ENCODE results near the gene MAB21L3.

MAB21L3 gene

DNA sequence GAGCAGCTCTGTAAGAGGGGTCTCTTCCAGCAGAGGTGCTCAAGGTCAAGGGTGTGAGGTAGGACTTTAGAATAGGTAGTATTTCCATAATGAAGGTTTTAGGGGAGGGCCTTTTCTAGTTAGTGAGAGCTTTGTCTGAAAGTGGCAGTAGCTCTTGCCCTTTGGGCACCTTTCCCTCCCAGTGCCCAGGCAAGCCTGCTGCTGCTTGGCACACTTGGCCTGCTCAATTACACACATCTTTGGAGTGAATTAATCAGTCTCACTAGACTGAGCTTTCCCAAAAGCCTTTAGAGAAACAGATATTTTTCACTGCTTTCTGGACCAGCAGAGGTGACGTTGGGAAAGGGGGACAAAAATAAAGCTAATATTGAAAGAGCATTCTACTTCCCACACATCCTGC, 48.0 kb downstream of the MAB21L3 start:
- H3K4me3 ChIP-seq (ENCODE audit: control insufficient read depth, low read depth, low read length), result no peak overlapping the region
- TF ChIP-seq, protein P1, sequence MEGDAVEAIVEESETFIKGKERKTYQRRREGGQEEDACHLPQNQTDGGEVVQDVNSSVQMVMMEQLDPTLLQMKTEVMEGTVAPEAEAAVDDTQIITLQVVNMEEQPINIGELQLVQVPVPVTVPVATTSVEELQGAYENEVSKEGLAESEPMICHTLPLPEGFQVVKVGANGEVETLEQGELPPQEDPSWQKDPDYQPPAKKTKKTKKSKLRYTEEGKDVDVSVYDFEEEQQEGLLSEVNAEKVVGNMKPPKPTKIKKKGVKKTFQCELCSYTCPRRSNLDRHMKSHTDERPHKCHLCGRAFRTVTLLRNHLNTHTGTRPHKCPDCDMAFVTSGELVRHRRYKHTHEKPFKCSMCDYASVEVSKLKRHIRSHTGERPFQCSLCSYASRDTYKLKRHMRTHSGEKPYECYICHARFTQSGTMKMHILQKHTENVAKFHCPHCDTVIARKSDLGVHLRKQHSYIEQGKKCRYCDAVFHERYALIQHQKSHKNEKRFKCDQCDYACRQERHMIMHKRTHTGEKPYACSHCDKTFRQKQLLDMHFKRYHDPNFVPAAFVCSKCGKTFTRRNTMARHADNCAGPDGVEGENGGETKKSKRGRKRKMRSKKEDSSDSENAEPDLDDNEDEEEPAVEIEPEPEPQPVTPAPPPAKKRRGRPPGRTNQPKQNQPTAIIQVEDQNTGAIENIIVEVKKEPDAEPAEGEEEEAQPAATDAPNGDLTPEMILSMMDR (IDR thresholded peaks at IDR 0.05; ENCODE audit: control insufficient read depth, insufficient read depth, low read depth, low read length, missing control alignments), result no peak
- no peak for DNase-seq (ENCODE audit: low read depth)

DNA sequence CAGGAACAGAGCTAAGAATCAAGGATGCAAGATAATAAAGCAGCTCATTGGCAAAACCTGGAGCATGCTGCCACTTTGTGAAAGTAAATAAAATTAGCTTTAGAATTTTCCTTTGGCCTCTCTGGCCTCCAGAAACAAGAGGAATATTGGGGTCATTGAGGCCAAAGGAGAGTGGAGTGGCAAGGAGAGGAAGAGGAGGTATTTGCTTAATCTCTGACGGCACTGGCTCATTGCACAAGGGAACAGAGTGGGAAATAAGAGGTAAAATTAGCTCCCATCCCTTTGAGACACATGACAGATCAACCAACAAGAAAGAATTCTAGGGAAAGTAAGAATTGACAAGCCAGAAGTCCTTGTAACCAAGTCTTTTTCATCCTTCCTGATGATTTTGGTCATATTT, 48.4 kb downstream of the MAB21L3 start:
- TF ChIP-seq, protein P1 (IDR thresholded peaks at IDR 0.05; ENCODE audit: control insufficient read depth, insufficient read depth, low read depth, low read length, missing control alignments), result no peak
- no peak for DNase-seq (ENCODE audit: low read depth)
- H3K4me3 ChIP-seq (ENCODE audit: control insufficient read depth, low read depth, low read length), result no peak overlapping the region

DNA sequence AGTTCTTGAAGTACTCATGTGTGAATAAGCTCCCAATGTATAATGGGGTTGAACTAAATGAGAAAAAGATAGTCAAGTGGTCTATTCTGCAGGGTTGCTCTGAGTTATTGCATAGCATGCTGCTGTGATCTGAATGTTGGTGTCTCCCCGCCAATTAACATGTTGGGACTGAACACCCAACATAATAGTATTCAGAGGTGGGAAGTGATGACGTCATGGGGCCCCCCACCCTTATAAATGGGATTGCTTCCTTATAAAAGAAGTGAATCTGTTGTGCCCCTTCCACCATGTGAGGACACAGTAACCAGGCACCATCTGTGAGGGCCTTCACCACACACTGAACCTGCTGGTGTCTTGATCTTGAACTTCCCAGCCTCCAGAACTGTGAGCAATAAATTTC, 50.2 kb downstream of the MAB21L3 start:
- no peak overlapping the region for H3K4me3 ChIP-seq (ENCODE audit: control insufficient read depth, low read depth, low read length)
- DNase-seq (ENCODE audit: low read depth), result no peak
- TF ChIP-seq, protein P1 (IDR thresholded peaks at IDR 0.05; ENCODE audit: control insufficient read depth, insufficient read depth, low read depth, low read length, missing control alignments), result no peak

DNA sequence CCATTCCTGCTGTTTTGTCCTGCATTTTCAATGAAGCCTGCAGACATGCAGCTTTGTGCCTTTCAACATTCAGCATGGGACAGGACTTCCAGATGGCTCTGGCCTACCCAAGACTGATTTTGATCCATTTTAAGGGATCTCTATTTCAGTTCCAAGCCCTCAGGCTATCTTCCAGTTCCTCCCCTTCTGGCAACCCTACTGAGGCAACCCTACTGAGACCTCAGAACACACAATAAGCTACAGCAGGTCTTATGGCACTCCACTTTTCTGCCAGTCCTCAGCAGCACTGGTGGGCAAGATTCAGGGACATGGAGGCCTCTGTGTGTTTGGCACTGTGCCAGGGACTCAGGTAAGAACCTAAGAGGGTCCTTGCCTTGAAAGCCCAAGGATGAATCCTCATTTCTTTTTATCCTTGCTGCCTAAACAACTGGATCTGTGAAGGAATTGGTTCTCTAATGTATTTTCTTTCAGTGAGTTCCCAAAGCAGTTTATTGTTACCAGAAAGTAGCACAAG, 50.7 kb downstream of the MAB21L3 start:
- H3K4me3 ChIP-seq (ENCODE audit: control insufficient read depth, low read depth, low read length), result no peak overlapping the region
- DNase-seq (ENCODE audit: low read depth), result no peak
- TF ChIP-seq, protein P1 (IDR thresholded peaks at IDR 0.05; ENCODE audit: control insufficient read depth, insufficient read depth, low read depth, low read length, missing control alignments), result no peak

DNA sequence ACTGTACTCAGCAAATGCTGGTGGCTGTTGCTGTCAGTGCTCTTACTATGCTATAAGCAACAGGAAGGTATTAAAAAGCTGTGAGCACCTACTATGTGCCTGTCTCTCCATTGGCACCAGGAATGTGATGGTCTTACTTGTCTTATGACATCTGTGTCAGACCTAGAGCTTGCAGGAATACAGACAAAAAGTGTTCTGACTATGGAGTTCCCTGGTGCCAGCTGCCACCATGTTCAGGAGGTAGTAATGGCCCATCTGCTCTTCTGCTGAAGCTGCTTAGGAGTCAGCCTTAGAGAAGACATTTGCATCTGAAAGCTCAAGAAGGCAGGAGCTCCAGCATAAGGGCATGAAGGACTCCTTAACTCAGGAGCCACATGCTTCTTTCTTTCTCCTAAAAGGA, 52.3 kb downstream of the MAB21L3 start:
- DNase-seq (ENCODE audit: low read depth), result no peak
- H3K4me3 ChIP-seq (ENCODE audit: control insufficient read depth, low read depth, low read length), result no peak overlapping the region
- TF ChIP-seq, protein P1 (IDR thresholded peaks at IDR 0.05; ENCODE audit: control insufficient read depth, insufficient read depth, low read depth, low read length, missing control alignments), result no peak

DNA sequence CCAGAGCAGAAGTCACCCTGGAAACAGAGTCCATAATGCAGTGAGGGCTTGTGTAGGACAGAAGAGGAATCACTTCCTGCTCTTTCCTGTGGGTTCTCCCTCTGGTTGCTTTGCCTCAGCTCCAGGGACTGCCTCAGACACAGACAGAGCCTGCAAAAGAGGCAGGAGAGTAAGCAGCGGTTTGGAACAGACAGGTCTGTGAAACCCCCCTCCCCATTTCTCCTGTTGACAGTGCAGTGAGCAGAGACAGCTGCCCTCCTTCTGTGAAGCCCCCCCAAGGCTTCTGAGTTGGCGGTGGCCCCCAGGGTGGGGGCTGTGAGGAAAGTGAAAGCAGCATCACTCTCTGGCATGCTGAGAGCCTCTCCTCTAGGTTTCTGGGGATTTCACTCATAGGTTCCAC, 53.0 kb downstream of the MAB21L3 start:
- TF ChIP-seq, protein P1 (IDR thresholded peaks at IDR 0.05; ENCODE audit: control insufficient read depth, insufficient read depth, low read depth, low read length, missing control alignments), result no peak
- DNase-seq (ENCODE audit: low read depth), result no peak
- no peak overlapping the region; the same call in 1 of the 2 replicates for H3K4me3 ChIP-seq (ENCODE audit: control insufficient read depth, low read depth, low read length)

Data from AG09309 (cell line).